Right ventricle myocardium inferior (tissue), 1 donor: Measurements from ENCODE around the gene C1QL2. TPM values are rescaled to one million over a fixed set of nuclear protein-coding genes. Genes with fewer than 3 reads are reported as not detected.

ENCODE experiments used
- ATAC-seq: fragments of 200-7000 bp; cut with Tn5 transposase; one replicate; pipeline ENCODE4 v1.9.1; 2020; ENCODE audit warnings: mild to moderate bottlenecking, moderate library complexity
- DNase-seq: peaks from one replicate; pipeline ENCODE4 v3.0.0; 2021; ENCODE audit errors: missing footprints
- intact Hi-C: fragments of 100-400 bp; cut with DNase I; formaldehyde crosslinking; loops from one replicate; pipeline ENCODE4 v1.11.0; 2022
- long read RNA-seq: library from polyadenylated mRNA; unstranded; transcript quantifications from one replicate; pipeline ENCODE4 v2.0.0, GENCODE V29; 2021
- total RNA-seq: library from RNA; stranded (reverse); fragmentation: NEBNext Ultra II Directional; extraction: Animal tissue kit (Norgen Biotek cat#: 25700); gene quantifications from one replicate; pipeline ENCODE4 v1.2.1, GENCODE V29; 2021
- donor health status: DM: no; HTN: yes; CAD: no; lungs with severe emphysema.

Gene C1QL2
- total RNA-seq = not detected
- long read RNA-seq = 0 reads

GRCh38 chr2:119158563-119159347 is at the start of gene C1QL2:
Gene C1QL2 (minus strand): TSS chr2:119158751. CDS start chr2:119158269, 482 bp downstream.
- DNase-seq = no peak
- no peak for ATAC-seq
- intact Hi-C loops = no loop called here

DNA sequence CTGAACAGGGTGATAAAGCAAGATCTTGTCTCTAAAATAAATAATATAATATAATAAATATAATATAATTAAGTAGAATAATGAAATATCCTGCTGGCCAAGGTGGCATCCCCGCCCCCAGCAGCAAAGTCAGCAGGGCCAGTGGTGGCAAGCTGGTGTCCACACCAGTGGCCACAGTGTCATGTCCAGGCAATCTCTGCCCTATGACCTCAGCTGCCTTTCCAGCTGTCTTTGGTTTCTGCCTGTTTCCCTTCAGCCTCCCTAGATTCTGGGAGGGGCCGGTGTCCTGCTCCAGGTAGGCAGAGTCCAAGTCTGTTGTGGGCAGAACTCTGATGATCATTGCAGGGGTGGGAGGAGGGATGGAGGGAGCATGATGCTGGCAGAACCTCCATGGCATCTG is 48.9 kb upstream of the C1QL2 start:
- DNase-seq = no peak
- intact Hi-C loops = no loop called here
- ATAC-seq = no peak

GRCh38 chr2:119206201-119206600 is 47.6 kb upstream of the C1QL2 start:
- ATAC-seq = no peak
- no peak for DNase-seq
- intact Hi-C loops = no loop called here

DNA sequence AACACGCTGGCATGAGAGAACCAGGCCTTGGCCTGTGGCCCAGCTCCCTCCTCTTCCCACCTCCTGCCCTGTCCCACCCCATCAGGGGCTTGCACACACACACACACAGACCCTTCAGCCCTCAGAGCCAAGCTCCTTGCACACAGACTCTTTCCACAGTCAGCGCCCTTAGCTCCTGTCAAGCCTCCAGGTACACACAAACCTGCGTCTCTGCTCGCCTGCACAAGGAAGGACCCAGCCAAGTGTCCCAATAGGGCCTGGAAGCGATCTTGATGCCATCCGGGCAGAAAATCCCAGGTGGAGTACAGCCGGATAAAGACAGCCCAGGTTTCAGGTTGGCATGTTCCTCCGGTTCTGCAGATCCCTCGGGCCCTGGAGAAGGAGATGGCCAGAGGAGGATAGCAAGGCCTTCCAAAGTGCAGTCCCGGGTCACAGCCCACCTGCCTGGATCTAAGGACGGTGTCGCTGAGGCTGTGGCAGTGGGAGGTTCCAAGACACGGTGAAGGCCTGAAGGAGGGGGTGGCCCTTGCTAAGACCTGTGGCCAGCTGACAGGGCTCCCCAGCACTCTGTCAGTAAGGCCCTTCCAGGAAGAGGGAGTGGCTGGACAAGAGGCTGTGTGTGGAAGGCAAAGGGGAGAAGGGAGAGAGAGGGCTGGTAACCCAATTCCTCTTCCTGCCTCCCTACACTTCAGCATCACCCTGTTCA is 46.6 kb upstream of the C1QL2 start:
- intact Hi-C loops = no loop called here
- ATAC-seq = no peak
- DNase-seq = no peak

DNA sequence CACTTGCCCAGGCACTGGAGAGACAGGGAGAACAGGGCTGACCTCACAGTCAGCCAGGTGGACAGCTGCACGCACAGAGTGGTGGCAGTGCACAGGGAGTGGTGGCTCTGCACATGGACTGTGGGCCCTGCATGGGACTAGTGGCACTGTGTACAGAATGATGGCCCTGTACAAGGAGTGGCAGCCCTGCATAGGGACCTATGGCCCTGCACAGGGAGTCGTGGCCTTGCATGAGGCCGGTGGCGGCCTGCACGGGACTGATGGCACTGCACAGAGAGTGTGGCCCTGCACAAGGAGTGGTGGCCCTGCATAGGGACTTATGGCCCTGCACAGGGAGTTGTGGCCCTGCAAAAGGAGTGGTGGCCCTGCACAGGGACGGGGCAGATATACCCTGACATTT is 46.0 kb upstream of the C1QL2 start:
- intact Hi-C loops = no loop called here
- no peak for ATAC-seq
- DNase-seq = no peak

DNA sequence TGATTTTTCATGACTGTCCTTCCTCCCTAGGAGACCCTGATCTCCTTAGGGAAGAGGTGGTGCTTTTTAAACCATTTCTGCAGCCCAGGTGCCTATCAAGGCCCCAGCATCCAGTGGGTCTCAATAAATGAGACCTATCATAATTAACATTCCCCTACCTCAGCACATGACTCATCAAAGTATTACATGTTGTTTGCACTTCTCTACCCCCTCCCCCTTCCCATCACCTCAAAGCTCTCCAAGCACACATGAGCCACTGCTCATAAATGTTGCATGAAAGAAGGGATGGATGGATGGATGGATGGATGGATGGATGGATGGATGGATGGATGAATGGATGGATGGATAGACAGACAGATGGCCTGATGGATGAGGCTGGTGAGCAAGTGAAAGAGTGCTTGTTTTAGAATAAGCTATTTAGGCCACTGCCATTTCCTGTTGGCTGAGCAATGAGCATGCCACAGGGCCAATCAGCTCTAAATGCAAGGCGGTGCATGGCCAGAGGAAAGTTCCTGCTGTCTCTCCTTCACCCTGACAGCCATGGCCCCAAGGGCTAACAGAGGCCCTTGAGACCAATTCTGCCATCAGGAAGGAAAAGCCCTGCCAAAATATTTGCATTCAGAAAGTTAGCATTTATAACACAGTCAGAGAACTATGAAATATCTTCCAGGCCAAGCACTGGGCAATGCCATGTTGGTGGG is 44.2 kb upstream of the C1QL2 start:
- DNase-seq (no peak), ATAC-seq (no peak)
- intact Hi-C loops = no loop called here

DNA sequence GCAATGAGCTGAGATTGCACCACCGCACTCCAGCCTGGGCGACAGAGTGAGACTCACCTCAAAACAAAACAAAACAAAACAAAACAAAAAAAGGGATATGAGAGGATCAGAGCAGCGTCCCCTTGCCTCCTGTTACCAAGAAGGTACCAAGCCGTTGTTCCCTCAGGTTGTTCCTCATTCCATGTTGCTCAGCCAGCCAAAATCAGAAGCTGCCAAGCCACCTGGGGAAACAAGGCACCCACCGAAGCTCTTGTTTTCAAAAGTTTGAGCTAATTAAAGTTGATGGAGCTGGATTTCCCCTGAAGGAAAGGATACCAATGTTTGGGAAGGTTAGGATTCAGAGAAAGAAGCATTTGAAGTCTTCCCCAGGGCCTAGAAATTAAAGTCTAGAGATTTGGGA is 43.3 kb upstream of the C1QL2 start:
- intact Hi-C loops = no loop called here
- no peak for ATAC-seq
- DNase-seq = no peak

DNA sequence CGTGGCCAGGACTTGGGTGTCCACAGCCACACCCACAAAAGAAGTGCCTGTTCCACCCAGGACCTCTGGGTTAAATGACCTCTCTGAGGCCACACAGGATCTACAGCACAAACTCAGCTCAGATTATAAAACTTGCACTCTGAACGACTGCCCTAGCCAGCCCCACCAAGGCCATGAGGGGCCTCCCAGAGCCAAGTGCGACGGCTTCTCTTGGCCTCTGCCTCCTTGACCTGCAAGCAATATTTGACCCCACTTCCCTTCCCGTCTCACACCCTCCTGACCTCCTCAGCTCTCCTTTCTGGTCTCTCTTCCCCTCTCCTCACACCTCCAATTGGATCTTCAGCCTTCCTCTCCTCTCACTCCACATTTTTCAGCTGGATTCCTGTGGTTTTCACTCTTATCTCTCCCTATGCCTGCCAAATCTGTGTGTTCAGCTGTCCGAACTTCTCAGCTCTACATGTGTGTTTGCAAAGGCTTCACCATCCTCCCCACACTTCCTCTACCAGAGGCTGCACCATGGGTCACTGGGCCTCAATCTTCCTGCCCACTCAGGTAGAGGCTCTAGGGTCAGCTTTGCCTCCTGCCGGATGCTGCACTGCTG is 39.8 kb upstream of the C1QL2 start:
- ATAC-seq = no peak
- no peak for DNase-seq
- intact Hi-C loops = no loop called here

- intact Hi-C loops = no loop called here
- DNase-seq (no peak), ATAC-seq (no peak)
Observed at GRCh38 chr2:119197529-119198239, 39.1 kb upstream of the C1QL2 start.

DNA sequence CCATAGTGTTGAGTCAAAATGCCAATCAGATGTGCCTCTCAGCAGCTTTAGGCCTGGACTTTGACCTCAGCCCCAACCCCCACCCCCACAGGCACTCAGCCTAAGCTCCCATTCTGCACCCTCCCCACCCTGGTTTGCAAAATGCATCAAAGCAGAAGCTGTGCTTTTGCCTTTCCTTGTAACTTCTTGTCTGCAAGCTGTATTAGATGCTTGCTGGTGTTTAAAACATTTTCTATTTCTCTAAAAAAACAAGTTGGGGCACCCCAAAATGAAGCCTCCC is 38.5 kb upstream of the C1QL2 start:
- intact Hi-C loops = no loop called here
- DNase-seq (no peak), ATAC-seq (no peak)

DNA sequence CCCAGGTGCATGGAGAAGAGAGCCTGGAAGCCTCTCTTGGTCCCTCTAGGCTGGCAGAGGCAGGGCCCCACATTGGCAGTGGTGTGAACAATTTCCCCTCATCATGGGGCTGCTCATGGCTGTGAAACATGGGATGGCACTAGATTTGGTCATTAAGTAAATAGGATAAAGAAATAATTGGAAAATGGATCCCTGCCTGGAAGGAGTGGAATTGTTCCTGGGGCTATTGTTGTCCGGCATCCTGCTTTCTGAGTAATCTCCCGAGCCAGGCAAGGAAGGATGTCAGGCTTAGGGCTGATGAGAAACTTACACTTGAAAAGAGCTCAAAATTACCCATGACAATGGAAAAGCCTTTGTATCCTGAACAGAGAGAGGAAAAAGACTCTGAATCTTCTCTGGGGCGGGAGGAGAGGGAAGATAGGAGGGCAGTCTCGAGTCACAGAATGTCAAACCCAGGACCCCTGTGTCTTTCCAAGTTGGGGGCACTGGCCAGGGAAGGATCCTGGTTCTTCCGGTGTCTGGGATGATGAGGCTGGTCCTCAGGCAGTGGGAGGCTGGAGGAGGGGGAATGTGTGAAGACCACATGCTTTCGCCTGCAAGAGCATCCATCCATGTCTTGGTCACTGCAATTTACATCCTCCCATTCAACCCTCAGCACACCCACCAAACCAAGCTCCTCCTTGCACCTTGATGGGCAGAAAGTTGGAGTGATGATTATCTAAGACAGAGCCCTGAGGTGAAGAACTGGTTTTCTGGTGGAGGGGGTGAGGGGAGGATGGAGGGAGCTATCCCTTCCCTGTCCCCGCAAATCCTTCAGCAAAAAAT is 38.0 kb upstream of the C1QL2 start:
- intact Hi-C loops = no loop called here
- ATAC-seq = no peak

GRCh38 chr2:119195887-119196286 is 37.3 kb upstream of the C1QL2 start:
- no peak for DNase-seq
- intact Hi-C loops = no loop called here
- no peak for ATAC-seq

More for the DNA sequence above, 38.0 kb upstream of the C1QL2 start:
- DNase-seq = no peak

GRCh38 chr2:119195001-119195400 is 36.5 kb upstream of the C1QL2 start:
- ATAC-seq (no peak), DNase-seq (no peak)
- intact Hi-C loops = no loop called here

DNA sequence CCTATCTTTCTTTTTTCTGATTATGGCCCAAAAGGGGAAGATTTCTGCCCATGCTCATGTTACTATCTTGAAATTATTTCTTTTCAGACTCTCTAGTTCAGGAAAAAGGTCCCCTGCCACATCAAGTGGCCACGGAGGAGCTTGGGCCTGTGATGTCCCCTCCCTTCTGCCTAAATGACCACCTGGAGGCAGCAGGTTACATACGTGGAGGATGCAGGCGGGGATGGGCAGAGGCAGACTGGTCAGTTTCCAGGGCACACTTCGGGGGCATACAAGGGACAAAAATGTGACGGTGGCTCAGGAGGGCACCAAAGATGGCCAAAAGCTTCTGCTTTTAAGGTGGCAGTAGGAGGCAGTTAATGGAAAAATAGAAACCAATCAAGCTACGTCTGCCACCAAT is 34.3 kb upstream of the C1QL2 start:
- intact Hi-C loops = no loop called here
- DNase-seq (no peak), ATAC-seq (no peak)

GRCh38 chr2:119190321-119191111 is 32.0 kb upstream of the C1QL2 start:
- intact Hi-C loops = no loop called here

GRCh38 chr2:119184512-119184911 is 26.0 kb upstream of the C1QL2 start:
- no peak for ATAC-seq
- intact Hi-C loops = no loop called here

More at GRCh38 chr2:119190321-119191111, 32.0 kb upstream of the C1QL2 start:
- ATAC-seq (no peak), DNase-seq (no peak)

GRCh38 chr2:119181791-119182445 is 23.4 kb upstream of the C1QL2 start:
- intact Hi-C loops = no loop called here
- DNase-seq (no peak), ATAC-seq (no peak)

More at GRCh38 chr2:119184512-119184911, 26.0 kb upstream of the C1QL2 start:
- no peak for DNase-seq
